Measurements from ENCODE around the gene DYNC1H1.

DNA sequence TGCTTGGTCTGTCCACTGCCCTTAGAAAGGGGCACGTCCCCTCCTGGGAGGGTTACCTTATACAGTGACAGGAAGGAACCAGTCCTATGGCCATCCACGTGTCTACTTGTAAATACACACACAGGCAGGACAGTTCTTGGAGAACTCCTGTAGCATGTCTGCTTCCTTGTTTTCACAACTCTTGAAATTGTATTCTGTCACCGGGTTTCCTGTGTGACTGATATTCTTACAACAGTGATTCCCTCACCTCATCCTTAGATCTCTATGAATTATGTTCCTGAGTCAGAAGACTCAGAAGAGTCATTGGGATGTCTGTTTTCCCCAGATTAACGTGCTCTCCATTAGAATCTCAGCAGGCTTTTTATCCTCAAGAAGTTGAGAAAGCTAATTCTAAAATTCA is 44.1 kb upstream of the DYNC1H1 start:
- TF ChIP-seq POLR2A (IDR thresholded peaks at IDR 0.05): no peak
- TF ChIP-seq, protein P1, sequence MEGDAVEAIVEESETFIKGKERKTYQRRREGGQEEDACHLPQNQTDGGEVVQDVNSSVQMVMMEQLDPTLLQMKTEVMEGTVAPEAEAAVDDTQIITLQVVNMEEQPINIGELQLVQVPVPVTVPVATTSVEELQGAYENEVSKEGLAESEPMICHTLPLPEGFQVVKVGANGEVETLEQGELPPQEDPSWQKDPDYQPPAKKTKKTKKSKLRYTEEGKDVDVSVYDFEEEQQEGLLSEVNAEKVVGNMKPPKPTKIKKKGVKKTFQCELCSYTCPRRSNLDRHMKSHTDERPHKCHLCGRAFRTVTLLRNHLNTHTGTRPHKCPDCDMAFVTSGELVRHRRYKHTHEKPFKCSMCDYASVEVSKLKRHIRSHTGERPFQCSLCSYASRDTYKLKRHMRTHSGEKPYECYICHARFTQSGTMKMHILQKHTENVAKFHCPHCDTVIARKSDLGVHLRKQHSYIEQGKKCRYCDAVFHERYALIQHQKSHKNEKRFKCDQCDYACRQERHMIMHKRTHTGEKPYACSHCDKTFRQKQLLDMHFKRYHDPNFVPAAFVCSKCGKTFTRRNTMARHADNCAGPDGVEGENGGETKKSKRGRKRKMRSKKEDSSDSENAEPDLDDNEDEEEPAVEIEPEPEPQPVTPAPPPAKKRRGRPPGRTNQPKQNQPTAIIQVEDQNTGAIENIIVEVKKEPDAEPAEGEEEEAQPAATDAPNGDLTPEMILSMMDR (IDR thresholded peaks at IDR 0.05): no peak
